ENCODE measurements around the gene GNAL.

Gene GNAL

DNA sequence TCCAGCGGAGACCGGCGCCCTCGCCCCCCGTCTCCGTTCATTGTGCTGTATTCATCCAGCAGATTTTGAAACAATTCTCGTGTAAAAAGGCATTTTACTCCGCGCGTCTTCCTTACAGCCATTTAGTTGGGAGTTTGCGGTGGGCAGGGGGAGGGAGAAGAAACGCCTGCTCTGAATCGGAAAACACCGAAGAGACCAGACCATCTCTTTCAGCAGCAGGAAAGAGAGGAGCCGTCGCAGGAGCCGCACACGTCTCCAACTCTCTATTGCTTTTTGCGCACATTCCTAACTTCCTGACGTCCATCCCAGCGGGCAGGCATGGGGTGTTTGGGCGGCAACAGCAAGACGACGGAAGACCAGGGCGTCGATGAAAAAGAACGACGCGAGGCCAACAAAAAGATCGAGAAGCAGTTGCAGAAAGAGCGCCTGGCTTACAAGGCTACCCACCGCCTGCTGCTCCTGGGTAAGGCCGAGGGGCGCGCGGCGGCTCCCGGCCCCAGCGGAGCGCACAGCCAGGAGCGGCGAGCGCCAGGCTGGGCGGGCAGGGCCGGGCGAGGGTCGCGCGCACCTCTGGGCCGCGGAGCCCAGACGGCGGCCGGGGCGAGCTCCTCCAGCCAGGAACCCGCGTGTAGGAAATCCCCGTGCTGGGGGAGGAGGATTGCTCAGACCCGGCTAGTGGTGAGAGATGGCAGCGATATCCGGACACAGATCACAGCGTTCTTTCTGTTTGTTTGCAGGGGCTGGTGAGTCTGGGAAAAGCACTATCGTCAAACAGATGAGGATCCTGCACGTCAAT is 63.2 kb downstream of the GNAL start:
- Histone ChIP-seq H3K36me3 (ENCODE audit: control insufficient read depth, insufficient read depth, low read length) (no peaks in the 10 kb centered on the region), H3K27ac (no peak overlapping the region), H3K4me1 (peaks cover 4% of the 10 kb centered on the region), H2AFZ (peak overlapping the region; percentile 65), H3K4me3 (ENCODE audit: low read depth, low read length) (no peak overlapping the region), H3K4me2 (ENCODE audit: low read length) (peak overlapping the region; percentile 55), H3K27me3 (ENCODE audit: control insufficient read depth, insufficient read depth, low read length) (no peaks in the 10 kb centered on the region), H3K9me3 (ENCODE audit: control insufficient read depth, low read length) (no peaks in the 10 kb centered on the region), H3K9ac (no peak overlapping the region), H3K79me2 (no peaks in the 10 kb centered on the region)
- TF ChIP-seq CTCF (IDR thresholded peaks at IDR 0.05): no peak

DNA sequence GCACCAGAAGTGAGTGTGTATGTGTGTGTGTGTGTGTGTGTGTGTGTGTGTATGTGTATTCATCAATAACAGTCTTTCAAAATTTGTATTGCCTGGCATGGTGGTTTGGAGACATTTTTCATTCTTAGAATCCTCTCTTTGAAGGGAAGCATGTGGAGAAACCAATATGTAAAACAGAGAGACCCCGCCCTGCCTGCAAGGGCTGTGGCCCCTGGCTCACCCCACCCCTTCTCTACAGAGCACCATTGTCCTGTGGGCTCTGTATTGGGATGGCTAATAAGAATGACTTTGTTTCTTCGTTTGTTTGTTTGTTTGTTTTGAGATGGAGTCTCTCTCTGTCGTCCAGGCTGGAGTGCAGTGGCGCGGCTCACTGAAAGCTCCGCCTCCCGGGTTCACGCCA is 65.9 kb downstream of the GNAL start:
- Histone ChIP-seq H2AFZ (no peak overlapping the region), H3K4me3 (ENCODE audit: low read depth, low read length) (no peak overlapping the region), H3K9me3 (ENCODE audit: control insufficient read depth, low read length) (no peaks in the 10 kb centered on the region), H3K79me2 (no peaks in the 10 kb centered on the region), H3K36me3 (ENCODE audit: control insufficient read depth, insufficient read depth, low read length) (no peaks in the 10 kb centered on the region), H3K27ac (no peak overlapping the region), H3K9ac (no peak overlapping the region), H3K4me1 (no peaks in the 10 kb centered on the region), H3K4me2 (ENCODE audit: low read length) (no peak overlapping the region), H3K27me3 (ENCODE audit: control insufficient read depth, insufficient read depth, low read length) (no peaks in the 10 kb centered on the region)
- TF ChIP-seq CTCF (IDR thresholded peaks at IDR 0.05): no peak

DNA sequence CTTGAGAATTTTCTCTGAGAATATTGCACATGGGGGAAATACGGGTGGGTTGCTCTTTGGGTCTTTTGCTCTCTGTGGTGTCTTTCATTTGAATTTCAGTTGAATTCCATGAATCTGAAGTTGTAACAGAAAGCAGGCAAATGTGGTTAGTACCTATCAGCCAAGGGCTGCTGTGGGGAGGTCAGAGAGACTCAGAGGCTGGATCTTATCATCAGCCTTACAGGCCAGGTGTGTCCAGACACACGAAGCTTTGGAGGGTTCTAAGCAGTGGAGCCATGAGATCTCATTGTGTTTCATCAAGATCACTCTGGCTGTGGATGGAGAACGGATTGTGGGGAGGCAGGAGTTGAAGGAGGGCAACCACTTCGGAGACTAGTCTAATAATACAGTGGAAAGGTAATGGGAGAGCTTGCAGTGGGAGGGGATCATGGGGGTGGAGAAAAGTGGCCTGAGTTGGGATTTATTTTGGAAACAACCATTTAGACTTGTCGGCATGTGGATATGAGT is 68.1 kb downstream of the GNAL start:
- Histone ChIP-seq H3K9ac (no peak overlapping the region), H3K4me2 (ENCODE audit: low read length) (no peak overlapping the region), H3K4me3 (ENCODE audit: low read depth, low read length) (no peak overlapping the region), H3K4me1 (no peaks in the 10 kb centered on the region), H3K9me3 (ENCODE audit: control insufficient read depth, low read length) (no peaks in the 10 kb centered on the region), H3K79me2 (no peaks in the 10 kb centered on the region), H2AFZ (no peak overlapping the region), H3K27ac (no peak overlapping the region), H3K36me3 (ENCODE audit: control insufficient read depth, insufficient read depth, low read length) (no peaks in the 10 kb centered on the region), H3K27me3 (ENCODE audit: control insufficient read depth, insufficient read depth, low read length) (no peaks in the 10 kb centered on the region)
- TF ChIP-seq CTCF (IDR thresholded peaks at IDR 0.05): no peak

DNA sequence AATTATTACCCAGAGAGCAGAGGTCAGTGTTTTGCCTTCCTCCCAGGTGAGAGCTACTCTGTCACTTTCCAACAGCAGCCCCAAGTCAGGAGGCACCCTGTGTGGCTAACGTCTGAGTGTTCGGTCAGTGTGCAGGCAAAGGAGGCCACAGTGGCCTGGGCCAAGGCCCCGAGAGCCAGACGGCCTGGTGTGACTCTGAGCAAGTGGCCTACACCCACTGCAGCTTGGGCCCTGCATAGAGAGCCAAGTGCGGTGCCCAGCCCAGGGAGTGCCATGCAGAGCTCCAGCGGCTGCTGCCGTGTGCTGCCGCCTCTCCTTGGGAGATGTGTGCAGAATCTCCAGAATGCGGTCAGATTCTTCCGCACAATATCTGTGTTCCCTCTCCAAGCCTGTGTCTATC is 70.4 kb downstream of the GNAL start:
- Histone ChIP-seq H3K9me3 (ENCODE audit: control insufficient read depth, low read length) (no peaks in the 10 kb centered on the region), H3K27ac (no peak overlapping the region), H3K4me1 (no peaks in the 10 kb centered on the region), H2AFZ (no peak overlapping the region), H3K79me2 (no peaks in the 10 kb centered on the region), H3K9ac (no peak overlapping the region), H3K4me2 (ENCODE audit: low read length) (no peak overlapping the region), H3K4me3 (ENCODE audit: low read depth, low read length) (no peak overlapping the region), H3K36me3 (ENCODE audit: control insufficient read depth, insufficient read depth, low read length) (no peaks in the 10 kb centered on the region), H3K27me3 (ENCODE audit: control insufficient read depth, insufficient read depth, low read length) (no peaks in the 10 kb centered on the region)
- no peak for TF ChIP-seq CTCF (IDR thresholded peaks at IDR 0.05)
